Fibroblast of lung (primary cell): Measurements from ENCODE around the gene SCGB2B2. TPM values are rescaled to one million over a fixed set of nuclear protein-coding genes. Genes with fewer than 3 reads are reported as not detected.

ENCODE experiments used
- DNase-seq, 2 donors: peaks; one replicate each; pipeline versions ENCODE4 v3.0.0 to v3.0.0-alpha.2; 2010; ENCODE audit warnings: low read depth in 2 of 2
- H2AFZ ChIP-seq: 2 replicates; pipeline ENCODE4 v1.5.1; 2012; ENCODE audit warnings: low read length, control low read depth, inconsistent platforms
- H3K27ac ChIP-seq: 2 replicates; pipeline ENCODE4 v1.5.1; 2011; ENCODE audit warnings: low read length, control low read depth; ENCODE audit not compliant: insufficient read depth
- H3K27me3 ChIP-seq: 2 replicates; pipeline ENCODE4 v1.5.1; 2011; ENCODE audit warnings: mild to moderate bottlenecking, low read length; ENCODE audit not compliant: control insufficient read depth, insufficient read depth
- H3K36me3 ChIP-seq: 2 replicates; pipeline ENCODE4 v1.5.1; 2011; ENCODE audit warnings: low read length; ENCODE audit not compliant: control insufficient read depth, insufficient read depth
- H3K4me1 ChIP-seq: 2 replicates; pipeline ENCODE4 v1.5.1; 2011; ENCODE audit warnings: low read length; ENCODE audit not compliant: control insufficient read depth, insufficient read depth; ENCODE audit errors: extremely low read depth
- H3K4me2 ChIP-seq: 2 replicates; pipeline ENCODE4 v1.5.1; 2011; ENCODE audit warnings: low read length, control low read depth; ENCODE audit not compliant: insufficient read depth; ENCODE audit errors: extremely low read depth
- H3K4me3 ChIP-seq, 4 experiments: fragments of 200-600 bp in 1 of 4; sonication (generic) in 1 of 4; replicated peaks in 1 of 4; 2 replicates each; pipeline ENCODE4 v1.5.1; 2011 to 2016; ENCODE audit warnings: low read length in 4 of 4, low read depth in 3 of 4, mild to moderate bottlenecking in 3 of 4, control low read depth in 2 of 4, inconsistent platforms in 1 of 4, mixed read lengths in 1 of 4; ENCODE audit not compliant: insufficient read depth in 1 of 4; ENCODE audit errors: control extremely low read depth in 1 of 4
- H3K79me2 ChIP-seq: 2 replicates; pipeline ENCODE4 v1.5.1; 2012; ENCODE audit warnings: mild to moderate bottlenecking, low read length, inconsistent platforms; ENCODE audit not compliant: control insufficient read depth, insufficient read depth
- H3K9ac ChIP-seq: 2 replicates; pipeline ENCODE4 v1.5.1; 2011; ENCODE audit warnings: mild to moderate bottlenecking, low read length, control low read depth; ENCODE audit not compliant: insufficient read depth
- H3K9me3 ChIP-seq: 2 replicates; pipeline ENCODE4 v1.5.1; 2012; ENCODE audit warnings: low read depth, low read length; ENCODE audit not compliant: control insufficient read depth, insufficient read depth
- H4K20me1 ChIP-seq: 2 replicates; pipeline ENCODE4 v1.5.1; 2011; ENCODE audit warnings: low read length; ENCODE audit not compliant: control insufficient read depth, insufficient read depth; ENCODE audit errors: extremely low read depth
- EZH2 ChIP-seq: IDR thresholded peaks from 2 replicates; pipeline ENCODE4 v1.5.1; 2012; ENCODE audit warnings: low read length, control low read depth, mild to moderate bottlenecking; ENCODE audit errors: missing control alignments
- polyA plus RNA-seq, 2 donors: library from polyadenylated mRNA; depleted of rRNA in 1 of 2; stranded (reverse) in 1 of 2; unstranded in 1 of 2; fragments of >200 nt; gene quantifications; 2 replicates each; pipeline ENCODE4 v1.2.1, GENCODE V29; 2011 to 2012; ENCODE audit warnings: missing spikeins in 1 of 2
- total RNA-seq: library from RNA; depleted of rRNA; stranded (reverse); fragments of >200 nt; gene quantifications from 2 replicates; pipeline ENCODE4 v1.2.1, GENCODE V29; 2014
- TF ChIP-seq, protein P1 (sequence below), 2 donors: IDR thresholded peaks in 1 of 2; conservative IDR thresholded peaks in 1 of 2; 1 replicate in 1 of 2; 2 replicates in 1 of 2; pipeline ENCODE4 v1.5.1; 2011 to 2012; ENCODE audit warnings: low read length in 2 of 2, control low read depth in 1 of 2, inconsistent platforms in 1 of 2, low read depth in 1 of 2, mild to moderate bottlenecking in 1 of 2

Gene SCGB2B2
- total and polyA plus RNA-seq, 2 donors (not counting 1 experiment from before 2014, with no cell fraction given) = 0.50 TPM; not detected in 1

DNA sequence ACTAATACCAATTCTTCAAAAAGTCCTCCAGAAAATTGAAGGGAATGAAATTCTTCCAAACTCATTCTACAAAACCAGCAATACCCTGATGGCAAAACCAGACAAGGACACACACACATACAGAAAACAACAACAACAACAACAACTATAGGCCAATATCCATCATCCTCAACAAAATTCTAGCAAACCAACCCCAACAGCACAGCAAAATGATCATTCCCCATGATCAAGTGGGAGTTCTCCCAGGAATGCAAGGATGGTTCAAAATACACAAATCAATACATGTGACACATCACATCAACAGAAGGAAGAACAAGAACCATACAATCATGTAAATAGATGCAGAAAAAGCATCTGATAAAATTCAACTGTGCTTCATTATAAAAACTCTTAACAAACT, 38.4 kb upstream of the SCGB2B2 start:
- no peaks in the 10 kb centered on the region for H4K20me1 ChIP-seq

DNA sequence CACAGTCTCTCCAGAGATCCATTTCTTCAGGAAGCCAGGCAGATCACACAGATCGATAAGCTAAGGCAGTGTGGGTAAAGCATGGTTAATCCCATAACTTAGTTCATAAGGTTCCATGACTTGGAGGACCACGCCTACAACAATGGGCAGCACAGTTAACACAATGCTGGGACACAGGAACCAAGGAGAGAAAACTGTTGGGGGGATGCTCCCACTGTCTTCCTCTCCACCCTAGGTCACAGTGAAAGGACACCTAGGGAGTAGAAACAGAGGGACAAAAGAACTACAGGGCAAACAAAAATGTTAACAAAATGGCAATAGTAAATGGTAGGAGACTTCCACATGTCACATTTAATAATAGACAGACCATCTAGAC, 36.3 kb upstream of the SCGB2B2 start:
- no peak for DNase-seq

More for the DNA sequence above, 38.4 kb upstream of the SCGB2B2 start:
- Histone ChIP-seq H3K4me3 (no peak overlapping the region), H3K4me1 (no peaks in the 10 kb centered on the region), H3K36me3 (no peaks in the 10 kb centered on the region), H2AFZ (no peak overlapping the region), H3K9ac (no peak overlapping the region), H3K27me3 (no peaks in the 10 kb centered on the region), H3K79me2 (no peaks in the 10 kb centered on the region), H3K4me2 (no peak overlapping the region), H3K27ac (no peak overlapping the region), H3K9me3 (no peaks in the 10 kb centered on the region)
- TF ChIP-seq, protein P1, sequence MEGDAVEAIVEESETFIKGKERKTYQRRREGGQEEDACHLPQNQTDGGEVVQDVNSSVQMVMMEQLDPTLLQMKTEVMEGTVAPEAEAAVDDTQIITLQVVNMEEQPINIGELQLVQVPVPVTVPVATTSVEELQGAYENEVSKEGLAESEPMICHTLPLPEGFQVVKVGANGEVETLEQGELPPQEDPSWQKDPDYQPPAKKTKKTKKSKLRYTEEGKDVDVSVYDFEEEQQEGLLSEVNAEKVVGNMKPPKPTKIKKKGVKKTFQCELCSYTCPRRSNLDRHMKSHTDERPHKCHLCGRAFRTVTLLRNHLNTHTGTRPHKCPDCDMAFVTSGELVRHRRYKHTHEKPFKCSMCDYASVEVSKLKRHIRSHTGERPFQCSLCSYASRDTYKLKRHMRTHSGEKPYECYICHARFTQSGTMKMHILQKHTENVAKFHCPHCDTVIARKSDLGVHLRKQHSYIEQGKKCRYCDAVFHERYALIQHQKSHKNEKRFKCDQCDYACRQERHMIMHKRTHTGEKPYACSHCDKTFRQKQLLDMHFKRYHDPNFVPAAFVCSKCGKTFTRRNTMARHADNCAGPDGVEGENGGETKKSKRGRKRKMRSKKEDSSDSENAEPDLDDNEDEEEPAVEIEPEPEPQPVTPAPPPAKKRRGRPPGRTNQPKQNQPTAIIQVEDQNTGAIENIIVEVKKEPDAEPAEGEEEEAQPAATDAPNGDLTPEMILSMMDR (conservative IDR thresholded peaks at IDR 0.05 in 1 of 2, IDR thresholded peaks at IDR 0.05 in 1 of 2; ENCODE audit: low read depth in 1 of 2, low read length in 2 of 2) = no peak
- TF ChIP-seq EZH2 = no peak
- DNase-seq = no peak

DNA sequence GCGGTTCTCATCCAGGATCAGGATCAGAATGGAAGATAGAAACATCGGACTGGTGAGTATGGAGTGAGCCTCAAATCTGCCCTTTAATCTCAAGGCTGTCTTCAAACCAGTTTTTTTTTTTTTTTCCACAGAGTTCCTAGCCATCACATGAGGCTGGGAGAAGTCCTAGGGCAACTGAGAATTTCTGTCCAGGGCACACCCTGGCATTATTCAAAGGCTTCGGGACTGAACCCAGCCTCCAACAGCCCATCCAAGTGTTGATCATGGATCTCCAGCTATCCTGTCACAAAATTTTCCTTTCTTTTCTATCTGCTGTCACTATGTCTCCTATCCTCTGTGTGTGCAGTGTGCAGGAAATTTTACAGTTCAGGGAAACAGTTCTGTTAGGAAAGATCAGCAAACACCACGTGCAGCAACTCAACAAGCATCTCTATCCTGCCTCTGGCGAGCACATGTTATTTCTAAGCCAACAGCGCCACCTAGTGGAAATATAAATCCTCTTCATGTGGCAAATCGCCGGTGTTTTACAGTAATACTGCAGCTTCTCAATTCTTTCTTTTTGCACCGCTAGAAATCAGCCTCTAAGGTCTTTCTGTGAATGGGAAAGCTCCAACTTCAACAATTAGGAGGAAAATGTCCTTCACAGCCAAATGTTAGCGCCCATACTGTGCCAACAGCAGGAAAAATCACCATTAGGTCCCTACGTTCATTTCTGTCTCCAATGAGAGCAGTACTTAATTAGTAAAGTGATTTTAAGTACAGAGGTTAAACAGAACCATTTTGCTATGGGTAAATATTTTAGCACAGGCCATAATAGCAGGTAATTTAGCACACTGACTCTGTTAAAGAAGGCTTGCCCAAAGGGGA, 35.7 kb upstream of the SCGB2B2 start:
- Histone ChIP-seq H3K4me2 (no peak overlapping the region), H3K9ac (no peak overlapping the region), H2AFZ (no peak overlapping the region), H3K27me3 (no peaks in the 10 kb centered on the region), H3K79me2 (no peaks in the 10 kb centered on the region), H3K9me3 (no peaks in the 10 kb centered on the region), H3K4me3 (no peak overlapping the region), H3K36me3 (no peaks in the 10 kb centered on the region), H4K20me1 (no peaks in the 10 kb centered on the region), H3K27ac (no peak overlapping the region), H3K4me1 (no peaks in the 10 kb centered on the region)
- DNase-seq = peak; percentile 59 to 87
- TF ChIP-seq, protein P1 (conservative IDR thresholded peaks at IDR 0.05 in 1 of 2, IDR thresholded peaks at IDR 0.05 in 1 of 2; ENCODE audit: low read depth in 1 of 2, low read length in 2 of 2) = peak; percentile 58 to 61
- no peak for TF ChIP-seq EZH2

More for the DNA sequence above, 36.3 kb upstream of the SCGB2B2 start:
- H3K79me2 ChIP-seq = no peaks in the 10 kb centered on the region
- no peaks in the 10 kb centered on the region for H4K20me1 ChIP-seq
- H3K27me3 ChIP-seq = no peaks in the 10 kb centered on the region
- H2AFZ ChIP-seq = no peak overlapping the region
- no peak overlapping the region for H3K4me3 ChIP-seq
- no peak overlapping the region for H3K9ac ChIP-seq
- H3K36me3 ChIP-seq = no peaks in the 10 kb centered on the region
- H3K4me1 ChIP-seq = no peaks in the 10 kb centered on the region
- TF ChIP-seq, protein P1 (conservative IDR thresholded peaks at IDR 0.05 in 1 of 2, IDR thresholded peaks at IDR 0.05 in 1 of 2; ENCODE audit: low read depth in 1 of 2, low read length in 2 of 2) = no peak
- TF ChIP-seq EZH2 = no peak
- H3K27ac ChIP-seq = no peak overlapping the region
- no peak overlapping the region for H3K4me2 ChIP-seq
- no peaks in the 10 kb centered on the region for H3K9me3 ChIP-seq
